Right lobe of liver (tissue), 6 donors: ENCODE data around the gene USP11. TPM values are rescaled to one million over a fixed set of nuclear protein-coding genes. Genes with fewer than 3 reads are reported as not detected.

Source experiments
- ATAC-seq, 4 donors: fragments of 200-7000 bp; cut with Tn5 transposase; one replicate each; pipeline ENCODE4 v1.9.1; 2020; ENCODE audit warnings: mild to moderate bottlenecking in 4 of 4, moderate library complexity in 4 of 4
- DNase-seq, 3 donors: peaks; one replicate each; pipeline ENCODE4 v3.0.0-alpha.2; 2020
- H3K27ac ChIP-seq, 3 donors: fragments of 200-600 bp; one replicate each; pipeline ENCODE4 v1.8.0; 2022
- H3K27me3 ChIP-seq, 2 donors: fragments of 200-600 bp; one replicate each; pipeline ENCODE4 v1.8.0; 2022
- H3K36me3 ChIP-seq, 4 donors: fragments of 200-600 bp; sonication (generic) in 1 of 4; one replicate each; pipeline versions ENCODE4 v1.5.1 to v1.8.0; 2017 to 2022; ENCODE audit warnings: control low read depth in 1 of 4
- H3K4me1 ChIP-seq, 4 donors: fragments of 200-600 bp; sonication (generic) in 1 of 4; one replicate each; pipeline versions ENCODE4 v1.5.1 to v1.8.0; 2017 to 2022; ENCODE audit warnings: control low read depth in 1 of 4
- H3K4me3 ChIP-seq, 3 donors: fragments of 200-600 bp; one replicate each; pipeline ENCODE4 v1.8.0; 2022
- H3K9me3 ChIP-seq, 4 donors: fragments of 200-600 bp; sonication (generic) in 1 of 4; one replicate each; pipeline versions ENCODE4 v1.5.1 to v1.8.0; 2017 to 2022; ENCODE audit warnings: control low read depth in 1 of 4
- POLR2A ChIP-seq: fragments of 450-650 bp; IDR thresholded peaks from one replicate; pipeline ENCODE4 v1.6.1; 2017; ENCODE audit warnings: antibody characterized with exemption, mild to moderate bottlenecking
- WGBS: methylation state at CpG from one replicate; pipeline ENCODE4 v1.1.6; 2018; ENCODE audit warnings: low coverage, low lambda C conversion rate; ENCODE audit not compliant: insufficient coverage; ENCODE audit errors: missing lambda C conversion rate; 5-methylcytosine and 5-hydroxymethylcytosine counted together
- intact Hi-C, 2 donors: fragments of 100-400 bp; cut with DNase I; formaldehyde crosslinking; loops; one replicate each; pipeline versions ENCODE4 v1.11.2 to v1.14.1; 2022
- total RNA-seq, 6 experiments: library from RNA; depleted of rRNA in 2 of 6; stranded (reverse); fragments of >200 nt in 2 of 6; fragmentation: NEBNext Ultra II Directional in 3 of 6; extraction: Animal tissue kit (Norgen Biotek cat#: 25700) in 3 of 6; gene quantifications; one replicate each; pipeline versions ENCODE4 v1.1.0 to v1.2.4, GENCODE V29; 2016 to 2023
- TF ChIP-seq, protein P1 (sequence below), 4 donors: fragments of 200-600 bp in 3 of 4; fragments of 450-650 bp in 1 of 4; IDR thresholded peaks; one replicate each; pipeline versions ENCODE4 v1.5.1 to v1.8.0; 2016 to 2022; ENCODE audit warnings: antibody characterized with exemption in 4 of 4, mild to moderate bottlenecking in 2 of 4
- donor health status: DM: no; HTN: yes; CAD: no.
- donor health status: DM: no; HTN: no; CAD: no.
- donor health status: DM: no; HTN: no; CAD: no.
- donor health status: DM: no; HTN: yes; CAD: no.
- donor health status: DM: no; HTN: yes; CAD: no.

The USP11 gene
- total RNA-seq, 6 experiments from 2014 or later: 7.1 to 14.7 (median 11.4) TPM

DNA sequence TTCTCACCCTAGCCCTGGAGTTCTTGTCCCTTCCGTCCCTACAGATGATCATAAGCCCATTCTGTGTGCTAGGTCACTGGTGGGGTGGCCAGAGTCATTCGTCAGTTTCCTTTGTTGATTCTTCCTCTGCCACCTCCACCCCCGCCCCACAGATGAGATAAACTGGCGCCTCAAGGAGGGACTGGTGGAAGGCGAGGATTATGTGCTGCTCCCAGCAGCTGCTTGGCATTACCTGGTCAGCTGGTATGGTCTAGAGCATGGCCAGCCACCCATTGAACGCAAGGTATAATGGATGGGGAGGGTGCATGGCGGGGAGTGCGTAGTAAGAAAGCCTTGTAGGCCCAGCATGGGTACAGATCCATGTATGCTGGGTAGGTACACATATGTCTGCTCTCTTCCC, 6.4 kb downstream of the USP11 start:
- intact Hi-C loops: no loop called here
- Histone ChIP-seq H3K4me1 (no peaks in the 10 kb centered on the region), H3K9me3 (no peaks in the 10 kb centered on the region), H3K27ac (no peak overlapping the region), H3K4me3 (no peak overlapping the region), H3K36me3 (no peaks in the 10 kb centered on the region), H3K27me3 (no peaks in the 10 kb centered on the region)
- TF ChIP-seq, protein P1, sequence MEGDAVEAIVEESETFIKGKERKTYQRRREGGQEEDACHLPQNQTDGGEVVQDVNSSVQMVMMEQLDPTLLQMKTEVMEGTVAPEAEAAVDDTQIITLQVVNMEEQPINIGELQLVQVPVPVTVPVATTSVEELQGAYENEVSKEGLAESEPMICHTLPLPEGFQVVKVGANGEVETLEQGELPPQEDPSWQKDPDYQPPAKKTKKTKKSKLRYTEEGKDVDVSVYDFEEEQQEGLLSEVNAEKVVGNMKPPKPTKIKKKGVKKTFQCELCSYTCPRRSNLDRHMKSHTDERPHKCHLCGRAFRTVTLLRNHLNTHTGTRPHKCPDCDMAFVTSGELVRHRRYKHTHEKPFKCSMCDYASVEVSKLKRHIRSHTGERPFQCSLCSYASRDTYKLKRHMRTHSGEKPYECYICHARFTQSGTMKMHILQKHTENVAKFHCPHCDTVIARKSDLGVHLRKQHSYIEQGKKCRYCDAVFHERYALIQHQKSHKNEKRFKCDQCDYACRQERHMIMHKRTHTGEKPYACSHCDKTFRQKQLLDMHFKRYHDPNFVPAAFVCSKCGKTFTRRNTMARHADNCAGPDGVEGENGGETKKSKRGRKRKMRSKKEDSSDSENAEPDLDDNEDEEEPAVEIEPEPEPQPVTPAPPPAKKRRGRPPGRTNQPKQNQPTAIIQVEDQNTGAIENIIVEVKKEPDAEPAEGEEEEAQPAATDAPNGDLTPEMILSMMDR (IDR thresholded peaks at IDR 0.05): no peak
- TF ChIP-seq POLR2A: no peak
- WGBS: 69% methylated on average over 6 of the region's 8 CpGs
- peak in 1 of 4 donors; percentile 12 for ATAC-seq
- peak in 1 of 3 donors; percentile 15 for DNase-seq

DNA sequence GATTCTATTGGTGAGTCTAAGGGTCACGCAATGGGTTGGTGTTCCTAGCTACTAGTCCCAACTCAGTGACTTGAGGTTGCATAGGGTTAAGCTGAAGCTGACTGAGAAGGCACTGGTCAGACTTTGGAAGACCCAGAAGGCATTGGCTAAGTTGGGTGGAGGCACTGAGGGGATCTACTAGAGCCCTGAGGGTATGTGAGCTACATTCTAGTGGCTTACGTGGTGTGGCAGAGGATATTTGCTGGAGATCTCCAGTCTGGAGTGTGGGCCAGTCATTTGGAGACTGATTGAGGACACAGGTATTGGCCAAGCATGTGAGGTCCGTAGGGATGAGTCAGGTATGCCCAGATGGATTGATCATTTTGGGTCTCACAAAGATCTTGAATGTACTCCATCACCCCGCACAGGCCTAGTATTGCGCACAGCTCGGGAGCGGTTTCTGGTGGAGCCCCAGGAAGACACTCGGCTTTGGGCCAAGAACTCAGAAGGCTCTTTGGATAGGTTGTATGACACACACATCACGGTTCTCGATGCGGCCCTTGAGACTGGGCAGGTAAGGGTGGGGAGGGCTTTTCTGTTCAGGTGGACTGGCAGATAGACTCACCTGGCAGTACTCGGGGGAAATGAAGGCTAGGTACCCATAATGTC, 7.2 kb downstream of the USP11 start:
- Histone ChIP-seq H3K4me1 (no peaks in the 10 kb centered on the region), H3K27ac (no peak overlapping the region), H3K9me3 (no peaks in the 10 kb centered on the region), H3K4me3 (no peak overlapping the region), H3K36me3 (peaks cover 0 to 5% (median 0%) of the 10 kb centered on the region in 4 donors), H3K27me3 (no peaks in the 10 kb centered on the region)
- TF ChIP-seq, protein P1 (IDR thresholded peaks at IDR 0.05): no peak
- TF ChIP-seq POLR2A: no peak
- ATAC-seq (no peak), DNase-seq (peak in 1 of 3 donors; percentile 19)
- WGBS: 87% methylated on average over 3 of the region's 12 CpGs
- intact Hi-C loops: no loop called here

DNA sequence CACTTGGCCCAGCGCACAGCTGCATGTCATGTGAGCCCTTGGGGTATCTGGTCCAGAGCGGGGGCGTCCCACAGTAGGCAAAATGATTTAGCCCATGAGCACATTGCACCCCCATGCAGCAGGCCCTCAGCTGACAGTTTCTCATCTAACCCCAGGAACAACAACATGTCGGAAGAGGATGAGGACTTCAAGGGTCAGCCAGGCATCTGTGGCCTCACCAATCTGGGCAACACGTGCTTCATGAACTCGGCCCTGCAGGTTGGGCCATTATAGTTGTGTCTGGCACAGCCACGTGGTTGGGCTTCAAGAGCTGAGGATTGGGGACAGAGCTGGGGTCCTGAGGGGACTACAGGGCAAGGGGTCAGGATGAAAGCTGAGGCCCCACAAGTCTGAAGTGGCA, 7.8 kb downstream of the USP11 start:
- Histone ChIP-seq H3K27me3 (no peaks in the 10 kb centered on the region), H3K27ac (no peak overlapping the region), H3K36me3 (peaks cover 0 to 6% (median 0%) of the 10 kb centered on the region in 4 donors), H3K4me3 (no peak overlapping the region), H3K4me1 (no peaks in the 10 kb centered on the region), H3K9me3 (no peaks in the 10 kb centered on the region)
- DNase-seq (peak in 1 of 3 donors; percentile 35), ATAC-seq (no peak)
- WGBS: no CpG with 5 or more reads among the region's 7 CpGs
- TF ChIP-seq, protein P1 (IDR thresholded peaks at IDR 0.05): no peak
- intact Hi-C loops: no loop called here

DNA sequence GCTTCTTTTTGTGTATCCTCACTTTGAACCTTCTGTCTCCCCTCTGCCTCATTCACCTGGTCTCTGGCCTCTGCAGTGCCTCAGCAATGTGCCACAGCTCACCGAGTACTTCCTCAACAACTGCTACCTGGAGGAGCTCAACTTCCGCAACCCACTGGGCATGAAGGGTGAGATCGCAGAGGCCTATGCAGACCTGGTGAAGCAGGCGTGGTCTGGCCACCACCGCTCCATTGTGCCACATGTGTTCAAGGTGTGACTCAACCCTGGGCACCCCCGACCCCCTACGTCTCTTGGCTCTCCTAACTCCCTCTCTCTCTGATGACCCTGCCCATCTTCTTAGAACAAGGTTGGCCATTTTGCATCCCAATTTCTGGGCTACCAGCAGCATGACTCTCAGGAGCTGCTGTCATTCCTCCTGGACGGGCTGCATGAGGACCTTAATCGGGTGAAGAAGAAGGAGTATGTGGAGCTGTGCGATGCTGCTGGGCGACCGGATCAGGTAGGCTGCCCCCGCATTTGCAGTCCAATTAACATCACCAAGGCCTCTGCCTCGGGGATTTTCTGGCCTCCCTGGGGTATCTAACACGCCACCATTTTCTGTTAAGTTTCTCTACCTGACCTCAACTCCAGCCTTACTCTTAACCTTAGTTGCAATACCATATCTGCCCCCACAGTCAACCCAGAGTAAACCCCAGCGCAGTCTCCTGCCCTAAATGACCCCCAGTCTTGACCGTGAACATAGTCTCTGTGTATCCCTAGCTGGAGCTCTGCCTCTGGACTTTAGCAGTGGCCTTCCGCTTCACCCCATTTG, 8.6 kb downstream of the USP11 start:
- intact Hi-C loops: no loop called here
- WGBS: 98% methylated on average over 10 of the region's 18 CpGs
- Histone ChIP-seq H3K9me3 (no peaks in the 10 kb centered on the region), H3K4me3 (no peak overlapping the region), H3K4me1 (no peaks in the 10 kb centered on the region), H3K36me3 (peaks cover 0 to 6% (median 0%) of the 10 kb centered on the region in 4 donors), H3K27me3 (no peaks in the 10 kb centered on the region), H3K27ac (no peak overlapping the region)
- ATAC-seq: no peak
- no peak for TF ChIP-seq POLR2A
- TF ChIP-seq, protein P1 (IDR thresholded peaks at IDR 0.05): no peak
- no peak for DNase-seq
